Type B pancreatic cell (in vitro differentiated cells): Measurements from ENCODE around the gene AEBP2. TPM values are rescaled to one million over a fixed set of nuclear protein-coding genes. Genes with fewer than 3 reads are reported as not detected.
"Not testable (repeated sequence)": the region's sequence is repeated elsewhere in the genome, so short reads cannot be mapped to it uniquely, and the experiment has no call there.

ENCODE experiments used
- DNase-seq: peaks from one replicate; pipeline ENCODE4 v3.0.0; 2021; ENCODE audit warnings: mixed read lengths; ENCODE audit not compliant: unreplicated experiment; ENCODE audit errors: extremely low spot score
- H3K27ac Mint-ChIP-seq: 2 replicates; pipeline ENCODE4 v1.8.0; 2021; ENCODE audit warnings: mild to moderate bottlenecking, mixed read lengths
- H3K27me3 Mint-ChIP-seq: 2 replicates; pipeline ENCODE4 v1.8.0; 2021; ENCODE audit warnings: mixed read lengths
- H3K36me3 Mint-ChIP-seq: 2 replicates; pipeline ENCODE4 v1.8.0; 2021; ENCODE audit warnings: mixed read lengths
- H3K4me1 Mint-ChIP-seq: one replicate; pipeline ENCODE4 v1.8.0; 2021; ENCODE audit warnings: mixed read lengths; ENCODE audit not compliant: unreplicated experiment
- H3K4me3 Mint-ChIP-seq: 2 replicates; pipeline ENCODE4 v1.8.0; 2021; ENCODE audit warnings: mild to moderate bottlenecking, mixed read lengths
- H3K9me3 Mint-ChIP-seq: 2 replicates; pipeline ENCODE4 v1.8.0; 2021; ENCODE audit warnings: mixed read lengths
- CTCF ChIP-seq: fragments of 200-600 bp; sonication (generic); conservative IDR thresholded peaks from 2 replicates; pipeline ENCODE4 v1.5.0; 2021; ENCODE audit warnings: antibody characterized with exemption, mild to moderate bottlenecking
- long read RNA-seq: library from polyadenylated mRNA; unstranded; transcript quantifications from one replicate; pipeline ENCODE4 v2.0.0, GENCODE V29; 2020
- total RNA-seq: library from RNA; stranded (reverse); gene quantifications from 2 replicates; pipeline ENCODE4 v1.2.1, GENCODE V29; 2021; ENCODE audit warnings: low replicate concordance

The AEBP2 gene
- total RNA-seq = 45.8 and 83.5 TPM in 2 replicates
- long read RNA-seq, full-length matches to known transcripts = 3 of 19 reads
- long read RNA-seq, partial matches to known transcripts = 4 of 19 reads
- long read RNA-seq, other reads (novel, unspliced or antisense) = 12 of 19 reads

- peaks cover 3% of the 10 kb centered on the region for H3K27me3 Mint-ChIP-seq
- DNase-seq = peak; percentile 89
- H3K9me3 Mint-ChIP-seq = peaks cover 5% of the 10 kb centered on the region
- peak within 1 kb of the TSS; percentile 97 for H3K27ac Mint-ChIP-seq
- peaks cover 17% of the 10 kb centered on the region for H3K36me3 Mint-ChIP-seq
- no peak for TF ChIP-seq CTCF
- H3K4me1 Mint-ChIP-seq = peaks cover 10% of the 10 kb centered on the region
- peak within 1 kb of the TSS; percentile 94 for H3K4me3 Mint-ChIP-seq
Measured at GRCh38 chr12:19439059-19440018, at the start of gene AEBP2. Gene AEBP2 (plus strand): TSS chr12:19439492. CDS start chr12:19439700, 208 bp downstream.

- peak overlapping the region; percentile 20 for H3K4me3 Mint-ChIP-seq
- H3K36me3 Mint-ChIP-seq = peaks cover 11% of the 10 kb centered on the region
- H3K27ac Mint-ChIP-seq = peak overlapping the region; percentile 5
- no peaks in the 10 kb centered on the region for H3K9me3 Mint-ChIP-seq
- H3K27me3 Mint-ChIP-seq = no peaks in the 10 kb centered on the region
- no peak for DNase-seq
- H3K4me1 Mint-ChIP-seq = no peaks in the 10 kb centered on the region
- no peak for TF ChIP-seq CTCF
Measured at GRCh38 chr12:19390051-19390598, 49.2 kb upstream of the AEBP2 start.

GRCh38 chr12:19392644-19393043 is 46.6 kb upstream of the AEBP2 start:
- not testable (repeated sequence) for H3K27ac Mint-ChIP-seq, H3K9me3 Mint-ChIP-seq, H3K36me3 Mint-ChIP-seq, H3K27me3 Mint-ChIP-seq, DNase-seq, H3K4me1 Mint-ChIP-seq, H3K4me3 Mint-ChIP-seq

- Mint-ChIP-seq H3K27ac (no peak overlapping the region), H3K27me3 (no peaks in the 10 kb centered on the region), H3K36me3 (no peaks in the 10 kb centered on the region), H3K4me1 (no peaks in the 10 kb centered on the region), H3K4me3 (no peak overlapping the region), H3K9me3 (peaks cover 3% of the 10 kb centered on the region)
- no peak for TF ChIP-seq CTCF
- DNase-seq = no peak
Measured at GRCh38 chr12:19394385-19394784, 44.9 kb upstream of the AEBP2 start.

GRCh38 chr12:19397534-19397933 is 41.8 kb upstream of the AEBP2 start:
- no peak for DNase-seq
- H3K27ac Mint-ChIP-seq = peak overlapping the region; percentile 25
- H3K4me1 Mint-ChIP-seq = no peaks in the 10 kb centered on the region
- no peaks in the 10 kb centered on the region for H3K36me3 Mint-ChIP-seq
- no peaks in the 10 kb centered on the region for H3K27me3 Mint-ChIP-seq
- no peak for TF ChIP-seq CTCF
- H3K9me3 Mint-ChIP-seq = peaks cover 3% of the 10 kb centered on the region
- H3K4me3 Mint-ChIP-seq = no peak overlapping the region
